Nephron (organoid): Measurements from ENCODE around the gene UBE2D1.

Source experiments
- H3K27ac Mint-ChIP-seq, 3 experiments: 2 replicates each; pipeline ENCODE4 v1.8.0; 2020; ENCODE audit warnings: mixed read lengths in 3 of 3, mild to moderate bottlenecking in 2 of 3, moderate library complexity in 1 of 3
- H3K27me3 Mint-ChIP-seq: 2 replicates; pipeline ENCODE4 v1.8.0; 2021; ENCODE audit warnings: low read depth, mild to moderate bottlenecking, moderate library complexity, mixed read lengths
- H3K36me3 Mint-ChIP-seq: 2 replicates; pipeline ENCODE4 v1.8.0; 2020; ENCODE audit warnings: low read depth, mixed read lengths
- H3K4me1 Mint-ChIP-seq: 2 replicates; pipeline ENCODE4 v1.8.0; 2020; ENCODE audit warnings: mixed read lengths
- H3K4me3 Mint-ChIP-seq, 3 experiments: 2 replicates each; pipeline ENCODE4 v1.8.0; 2020; ENCODE audit warnings: mild to moderate bottlenecking in 3 of 3, mixed read lengths in 3 of 3, moderate library complexity in 2 of 3
- H3K9me3 Mint-ChIP-seq: 2 replicates; pipeline ENCODE4 v1.8.0; 2020; ENCODE audit warnings: mixed read lengths
- CTCF ChIP-seq, 3 experiments: fragments of 200-600 bp; sonication (generic); IDR thresholded peaks; one replicate each; pipeline ENCODE4 v1.5.0; 2021; ENCODE audit warnings: antibody characterized with exemption in 3 of 3; ENCODE audit not compliant: unreplicated experiment in 3 of 3

Gene UBE2D1

DNA sequence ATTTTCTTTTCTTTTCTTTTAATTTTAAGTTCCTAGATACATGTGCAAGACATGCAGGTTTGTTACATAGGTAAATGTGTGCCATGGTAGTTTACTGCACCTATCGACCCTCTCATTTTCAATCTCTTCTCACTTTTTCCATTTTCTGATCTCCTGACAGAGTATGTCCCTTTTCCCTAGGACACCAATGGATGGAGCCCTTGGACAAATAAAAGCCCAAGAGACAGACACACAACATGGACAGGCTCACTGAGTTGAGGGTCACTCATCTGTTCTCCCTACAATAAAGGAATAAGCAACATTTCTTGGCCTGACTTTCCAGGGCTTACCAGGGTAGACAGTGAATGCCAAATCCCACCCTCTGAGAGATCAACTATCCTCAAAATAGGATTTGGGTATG, 15.2 kb upstream of the UBE2D1 start:
- no peak for TF ChIP-seq CTCF (IDR thresholded peaks at IDR 0.05; ENCODE audit: unreplicated experiment in 3 of 3)
- no peaks in the 10 kb centered on the region for H3K9me3 Mint-ChIP-seq
- no peaks in the 10 kb centered on the region for H3K27me3 Mint-ChIP-seq
- H3K4me1 Mint-ChIP-seq = no peaks in the 10 kb centered on the region
- H3K4me3 Mint-ChIP-seq = no peak overlapping the region
- H3K27ac Mint-ChIP-seq = no peak overlapping the region
- no peaks in the 10 kb centered on the region for H3K36me3 Mint-ChIP-seq

DNA sequence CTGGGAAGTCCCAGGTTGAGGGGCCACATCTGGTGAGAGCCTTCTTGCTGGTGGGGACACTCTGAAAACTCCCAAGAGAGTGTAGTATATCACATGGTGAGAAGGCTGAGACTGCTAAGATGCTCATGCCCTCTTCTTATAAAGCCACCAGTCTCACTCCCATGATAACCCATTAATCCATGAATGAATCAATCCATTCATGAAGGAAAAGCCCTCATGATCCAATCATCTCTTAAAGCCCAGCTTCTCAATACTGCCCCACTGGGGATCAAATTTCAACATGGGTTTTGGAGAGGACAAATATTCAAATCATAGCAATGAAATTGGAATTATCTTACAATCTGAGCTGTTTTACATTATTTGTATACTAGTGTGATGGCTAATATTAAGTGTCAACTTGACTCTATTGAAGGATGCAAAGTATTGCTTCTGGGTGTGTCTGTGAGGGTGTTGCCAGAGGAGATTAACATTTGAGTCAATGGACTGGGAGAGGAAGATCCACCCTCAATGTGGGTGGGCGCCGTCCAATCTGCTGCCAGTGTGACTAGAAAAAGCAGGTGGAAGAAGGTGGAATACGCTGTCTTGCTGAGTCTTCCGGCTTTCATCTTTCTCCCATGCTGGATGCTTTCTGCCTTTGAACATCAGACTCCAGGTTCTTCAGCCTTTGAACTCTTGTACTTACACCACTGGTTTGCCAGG, 14.3 kb upstream of the UBE2D1 start:
- Mint-ChIP-seq H3K4me1 (no peaks in the 10 kb centered on the region), H3K27ac (no peak overlapping the region), H3K4me3 (no peak overlapping the region), H3K9me3 (no peaks in the 10 kb centered on the region), H3K27me3 (no peaks in the 10 kb centered on the region), H3K36me3 (no peaks in the 10 kb centered on the region)
- no peak for TF ChIP-seq CTCF (IDR thresholded peaks at IDR 0.05; ENCODE audit: unreplicated experiment in 3 of 3)

DNA sequence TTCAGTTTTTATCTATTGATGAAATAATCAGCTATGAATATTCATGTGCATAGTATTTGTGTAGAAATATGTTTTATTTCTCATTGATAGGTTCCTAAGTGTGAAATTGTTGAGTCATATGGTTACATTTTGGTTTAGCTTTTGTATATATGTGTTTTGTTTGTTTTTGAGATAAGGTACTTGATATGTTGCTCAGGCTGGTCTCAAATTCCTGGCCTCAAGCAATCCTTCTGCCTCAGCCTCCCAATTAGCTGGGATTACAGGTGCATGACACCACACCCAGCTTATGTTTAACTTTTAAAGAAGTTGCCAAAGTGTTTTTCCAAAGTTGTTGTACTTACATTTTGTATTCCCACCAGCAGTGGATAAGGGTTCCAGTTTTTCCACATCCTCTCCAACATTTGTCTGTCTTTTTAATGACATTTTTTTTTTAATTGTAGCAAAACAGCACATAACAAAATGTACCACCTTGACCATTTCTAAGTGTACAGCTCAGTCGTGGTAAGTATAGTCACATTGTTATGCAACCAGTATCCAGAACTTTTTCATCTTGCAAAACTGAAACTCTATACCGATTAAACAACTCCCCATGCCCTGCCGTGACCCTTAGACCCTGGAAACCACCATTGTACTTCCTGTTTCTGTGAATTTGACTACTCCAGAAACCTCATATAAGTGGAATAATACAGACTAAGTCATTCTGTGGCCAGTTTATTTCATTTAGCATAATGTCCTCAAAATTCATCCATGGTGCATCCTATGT, 12.6 kb upstream of the UBE2D1 start:
- H3K4me1 Mint-ChIP-seq = no peaks in the 10 kb centered on the region
- no peaks in the 10 kb centered on the region for H3K27me3 Mint-ChIP-seq
- no peaks in the 10 kb centered on the region for H3K9me3 Mint-ChIP-seq
- no peaks in the 10 kb centered on the region for H3K36me3 Mint-ChIP-seq
- no peak for TF ChIP-seq CTCF (IDR thresholded peaks at IDR 0.05; ENCODE audit: unreplicated experiment in 3 of 3)
- H3K27ac Mint-ChIP-seq = no peak overlapping the region
- H3K4me3 Mint-ChIP-seq = no peak overlapping the region

DNA sequence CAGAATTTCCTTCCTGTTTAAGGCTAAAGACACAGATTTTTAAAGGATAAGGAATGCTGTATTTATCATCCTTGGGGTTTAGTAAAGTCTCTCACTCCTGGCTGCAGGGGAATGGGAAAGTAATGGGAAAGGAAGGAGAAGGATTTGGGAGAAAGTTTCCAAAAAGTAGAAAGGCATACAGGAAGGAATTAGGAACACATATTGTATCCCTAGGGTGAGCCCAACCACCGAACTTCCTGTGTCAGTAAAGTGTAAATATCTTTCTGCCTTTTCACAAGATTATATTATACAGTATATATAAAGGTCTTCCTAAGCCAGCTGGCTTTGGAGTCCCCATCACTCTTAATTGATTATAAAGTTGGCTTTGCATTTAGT, 12.0 kb upstream of the UBE2D1 start:
- Mint-ChIP-seq H3K36me3 (no peaks in the 10 kb centered on the region), H3K27me3 (no peaks in the 10 kb centered on the region), H3K4me1 (no peaks in the 10 kb centered on the region), H3K9me3 (no peaks in the 10 kb centered on the region), H3K4me3 (no peak overlapping the region), H3K27ac (no peak overlapping the region)
- no peak for TF ChIP-seq CTCF (IDR thresholded peaks at IDR 0.05; ENCODE audit: unreplicated experiment in 3 of 3)

DNA sequence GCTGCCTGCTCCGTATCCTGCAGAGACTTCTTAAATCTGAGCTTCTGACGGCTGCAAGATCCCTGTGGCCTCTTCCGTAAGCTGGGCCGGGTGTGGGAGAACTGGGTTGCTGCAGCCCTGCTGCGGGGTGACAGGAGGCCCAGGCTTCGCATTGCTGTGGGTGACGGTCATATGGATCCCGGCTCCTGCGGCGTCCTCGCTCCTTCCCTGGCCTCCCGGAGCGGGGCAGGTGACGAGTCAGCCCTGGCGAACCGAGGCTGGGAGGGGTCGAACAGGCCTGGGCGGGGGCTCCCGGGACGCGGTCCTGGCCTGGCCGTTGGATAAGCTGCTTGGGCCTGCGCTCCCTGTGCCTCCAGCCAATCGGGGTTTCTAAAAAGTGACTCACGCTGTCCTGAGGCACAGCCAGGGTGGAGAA, 7.8 kb upstream of the UBE2D1 start:
- Mint-ChIP-seq H3K36me3 (no peaks in the 10 kb centered on the region), H3K4me1 (no peaks in the 10 kb centered on the region), H3K4me3 (no peak overlapping the region), H3K27me3 (no peaks in the 10 kb centered on the region), H3K27ac (no peak overlapping the region), H3K9me3 (no peaks in the 10 kb centered on the region)
- no peak for TF ChIP-seq CTCF (IDR thresholded peaks at IDR 0.05; ENCODE audit: unreplicated experiment in 3 of 3)

GRCh38 chr10:58328233-58328632, 6.6 kb upstream of the UBE2D1 start:
- TF ChIP-seq CTCF (IDR thresholded peaks at IDR 0.05; ENCODE audit: unreplicated experiment in 3 of 3) = no peak
- Mint-ChIP-seq H3K9me3 (no peaks in the 10 kb centered on the region), H3K36me3 (no peaks in the 10 kb centered on the region), H3K27me3 (no peaks in the 10 kb centered on the region), H3K4me3 (no peak overlapping the region), H3K27ac (no peak overlapping the region), H3K4me1 (no peaks in the 10 kb centered on the region)
